Activated CD4-positive, alpha-beta T cell treated with anti-CD3 and anti-CD28 coated beads for 4 hours (primary cell): ENCODE results near the gene CAMSAP1.
"Not testable (repeated sequence)": the region's sequence is repeated elsewhere in the genome, so short reads cannot be mapped to it uniquely, and the experiment has no call there.

Experiments used
- DNase-seq, 2 donors: peaks; one replicate each; pipeline ENCODE4 v3.0.0-alpha.2; 2020

CAMSAP1 gene

GRCh38 chr9:135907431-135908092 lies at the start of gene CAMSAP1:
CAMSAP1 (minus strand) TSS chr9:135907546; CDS start chr9:135907159, 387 bp downstream.
- peak; percentile 94 for DNase-seq

- DNase-seq, result no peak
Observed at GRCh38 chr9:135956802-135957174, 49.4 kb upstream of the CAMSAP1 start.

GRCh38 chr9:135955934-135956801 lies 48.8 kb upstream of the CAMSAP1 start:
- no peak for DNase-seq

- DNase-seq, result no peak
Observed at GRCh38 chr9:135952664-135953206, 45.4 kb upstream of the CAMSAP1 start.

- no peak for DNase-seq
Observed at GRCh38 chr9:135951889-135952663, 44.7 kb upstream of the CAMSAP1 start.

GRCh38 chr9:135951310-135951709 lies 44.0 kb upstream of the CAMSAP1 start:
- DNase-seq, result not testable (repeated sequence)

GRCh38 chr9:135950841-135951240 lies 43.5 kb upstream of the CAMSAP1 start:
- not testable (repeated sequence) for DNase-seq

GRCh38 chr9:135950135-135950682 lies 42.9 kb upstream of the CAMSAP1 start:
- no peak for DNase-seq

GRCh38 chr9:135949501-135950134 lies 42.3 kb upstream of the CAMSAP1 start:
- DNase-seq, result no peak

GRCh38 chr9:135948968-135949367 lies 41.6 kb upstream of the CAMSAP1 start:
- no peak for DNase-seq

GRCh38 chr9:135948446-135948845 lies 41.1 kb upstream of the CAMSAP1 start:
- no peak for DNase-seq

GRCh38 chr9:135947582-135947981 lies 40.2 kb upstream of the CAMSAP1 start:
- DNase-seq, result no peak

GRCh38 chr9:135947105-135947504 lies 39.8 kb upstream of the CAMSAP1 start:
- DNase-seq, result not testable (repeated sequence)

- DNase-seq, result no peak
Observed at GRCh38 chr9:135946392-135946994, 39.1 kb upstream of the CAMSAP1 start.

GRCh38 chr9:135945969-135946368 lies 38.6 kb upstream of the CAMSAP1 start:
- DNase-seq, result no peak

- DNase-seq, result no peak
Observed at GRCh38 chr9:135944444-135945252, 37.3 kb upstream of the CAMSAP1 start.

- not testable (repeated sequence) for DNase-seq
Observed at GRCh38 chr9:135943604-135944003, 36.3 kb upstream of the CAMSAP1 start.

GRCh38 chr9:135941288-135941995 lies 34.1 kb upstream of the CAMSAP1 start:
- no peak for DNase-seq

GRCh38 chr9:135939351-135940265 lies 32.3 kb upstream of the CAMSAP1 start:
- DNase-seq, result peak; percentile 32 to 60
